ENCODE results near the gene FLOT1. TPM values are rescaled to one million over a fixed set of nuclear protein-coding genes. Genes with fewer than 3 reads are reported as not detected.

The FLOT1 gene
- total RNA-seq, 1 donor from 2014 or later = 80.3 TPM

DNA sequence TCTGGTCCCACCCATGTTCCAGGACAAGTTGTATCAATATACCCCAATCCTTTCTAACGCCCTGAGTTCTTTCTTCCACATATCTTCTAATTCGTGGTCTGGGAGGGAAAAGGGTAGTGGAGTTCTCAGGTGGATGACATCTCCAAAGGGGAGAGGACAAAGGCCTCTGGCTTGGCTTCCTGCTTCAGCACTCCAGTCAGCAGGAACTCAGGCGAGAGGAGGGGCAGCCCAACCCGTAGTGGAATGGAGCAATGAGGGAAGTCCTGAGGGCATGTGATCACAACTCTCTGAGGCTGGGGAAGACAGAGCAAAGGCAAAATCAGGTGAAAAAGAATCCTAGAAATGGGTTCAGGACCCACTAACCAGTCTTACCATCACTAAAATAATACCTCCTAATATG lies 42.1 kb downstream of the FLOT1 start:
- no peaks in the 10 kb centered on the region for H3K36me3 ChIP-seq
- H3K9ac ChIP-seq = no peak overlapping the region
- H3K9me3 Mint-ChIP-seq = no peaks in the 10 kb centered on the region
- H3K79me2 ChIP-seq (ENCODE audit: low read depth) = no peaks in the 10 kb centered on the region
- H3K27ac Mint-ChIP-seq = no peak overlapping the region
- no peaks in the 10 kb centered on the region for H3K4me1 Mint-ChIP-seq
- peaks cover 5% of the 10 kb centered on the region for H3F3A ChIP-seq (ENCODE audit: low read depth)
- no peaks in the 10 kb centered on the region for H3K9me3 ChIP-seq (ENCODE audit: low read depth)
- no peak overlapping the region for H3K27ac ChIP-seq
- H4K20me1 ChIP-seq (ENCODE audit: low read depth) = no peaks in the 10 kb centered on the region
- no peaks in the 10 kb centered on the region for H3K27me3 ChIP-seq
- no peak overlapping the region for H3K4me3 Mint-ChIP-seq
- no peak overlapping the region for H3K4me3 ChIP-seq
- TF ChIP-seq EZH2 (IDR thresholded peaks at IDR 0.05) (no peak), EZH2phosphoT487 (IDR thresholded peaks at IDR 0.05) (no peak)
- TF ChIP-seq, protein P1, sequence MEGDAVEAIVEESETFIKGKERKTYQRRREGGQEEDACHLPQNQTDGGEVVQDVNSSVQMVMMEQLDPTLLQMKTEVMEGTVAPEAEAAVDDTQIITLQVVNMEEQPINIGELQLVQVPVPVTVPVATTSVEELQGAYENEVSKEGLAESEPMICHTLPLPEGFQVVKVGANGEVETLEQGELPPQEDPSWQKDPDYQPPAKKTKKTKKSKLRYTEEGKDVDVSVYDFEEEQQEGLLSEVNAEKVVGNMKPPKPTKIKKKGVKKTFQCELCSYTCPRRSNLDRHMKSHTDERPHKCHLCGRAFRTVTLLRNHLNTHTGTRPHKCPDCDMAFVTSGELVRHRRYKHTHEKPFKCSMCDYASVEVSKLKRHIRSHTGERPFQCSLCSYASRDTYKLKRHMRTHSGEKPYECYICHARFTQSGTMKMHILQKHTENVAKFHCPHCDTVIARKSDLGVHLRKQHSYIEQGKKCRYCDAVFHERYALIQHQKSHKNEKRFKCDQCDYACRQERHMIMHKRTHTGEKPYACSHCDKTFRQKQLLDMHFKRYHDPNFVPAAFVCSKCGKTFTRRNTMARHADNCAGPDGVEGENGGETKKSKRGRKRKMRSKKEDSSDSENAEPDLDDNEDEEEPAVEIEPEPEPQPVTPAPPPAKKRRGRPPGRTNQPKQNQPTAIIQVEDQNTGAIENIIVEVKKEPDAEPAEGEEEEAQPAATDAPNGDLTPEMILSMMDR (IDR thresholded peaks at IDR 0.05) = no peak
- H3K4me2 ChIP-seq = no peak overlapping the region
- peaks cover 44% of the 10 kb centered on the region for H3K36me3 Mint-ChIP-seq
- no peak for DNase-seq (ENCODE audit: low spot score)
- peaks cover 3% of the 10 kb centered on the region for H3K27me3 Mint-ChIP-seq (ENCODE audit: insufficient read depth, low read depth)
- H2AFZ ChIP-seq (replicated peaks) = no peak overlapping the region
- no peaks in the 10 kb centered on the region for H3K4me1 ChIP-seq

- no peaks in the 10 kb centered on the region for H3K9me3 ChIP-seq (ENCODE audit: low read depth)
- Mint-ChIP-seq H3K4me1 (peaks cover 7% of the 10 kb centered on the region), H3K9me3 (no peaks in the 10 kb centered on the region), H3K36me3 (peaks cover 12% of the 10 kb centered on the region), H3K27ac (no peak overlapping the region), H3K4me3 (no peak overlapping the region), H3K27me3 (ENCODE audit: insufficient read depth, low read depth) (peaks cover 2% of the 10 kb centered on the region)
- no peak overlapping the region for H3K27ac ChIP-seq
- no peaks in the 10 kb centered on the region for H3K79me2 ChIP-seq (ENCODE audit: low read depth)
- no peak for DNase-seq (ENCODE audit: low spot score)
- peaks cover under 1% of the 10 kb centered on the region for H3K4me1 ChIP-seq
- TF ChIP-seq EZH2phosphoT487 (IDR thresholded peaks at IDR 0.05) = no peak
- TF ChIP-seq EZH2 (IDR thresholded peaks at IDR 0.05) = no peak
- TF ChIP-seq, protein P1 (IDR thresholded peaks at IDR 0.05) = no peak
- H3K9ac ChIP-seq = no peak overlapping the region
- no peak overlapping the region for H3K4me2 ChIP-seq
- H4K20me1 ChIP-seq (ENCODE audit: low read depth) = no peaks in the 10 kb centered on the region
- peaks cover 12% of the 10 kb centered on the region for H3F3A ChIP-seq (ENCODE audit: low read depth)
- no peaks in the 10 kb centered on the region for H3K27me3 ChIP-seq
- H2AFZ ChIP-seq (replicated peaks) = no peak overlapping the region
- no peaks in the 10 kb centered on the region for H3K36me3 ChIP-seq
- no peak overlapping the region for H3K4me3 ChIP-seq
Measured at GRCh38 chr6:30696432-30696831, 46.1 kb downstream of the FLOT1 start.

DNA sequence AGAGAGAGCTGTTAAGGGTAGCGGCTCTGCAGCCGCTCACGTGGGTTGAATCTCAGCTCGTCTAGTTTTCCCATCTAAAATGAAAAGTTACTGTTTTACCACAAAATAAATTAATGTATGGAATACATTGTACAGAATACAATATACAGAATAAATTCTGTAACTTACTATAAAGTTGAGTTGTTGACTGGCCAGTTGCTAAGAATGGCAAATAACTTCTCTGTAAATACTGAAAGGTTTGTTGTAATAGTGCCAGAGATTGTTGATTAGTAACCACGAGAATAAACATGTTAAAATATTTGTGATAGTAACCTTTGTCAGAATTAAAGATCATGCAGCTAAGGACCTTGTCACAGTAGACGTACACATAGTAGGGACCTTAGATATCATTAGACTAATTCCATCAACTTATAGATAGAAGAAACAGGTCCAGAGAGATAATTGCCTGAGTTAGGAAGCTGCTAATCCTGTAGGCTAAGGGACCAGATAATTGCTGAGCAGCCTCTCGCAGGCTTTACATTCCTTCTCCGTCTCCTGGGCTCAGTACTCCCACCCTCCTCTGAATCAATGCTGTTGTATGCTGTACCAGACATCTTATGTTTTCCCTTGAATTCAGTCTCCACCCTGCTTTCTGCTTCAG lies 51.2 kb downstream of the FLOT1 start:
- Mint-ChIP-seq H3K9me3 (no peaks in the 10 kb centered on the region), H3K27me3 (ENCODE audit: insufficient read depth, low read depth) (peaks cover 5% of the 10 kb centered on the region), H3K27ac (peak overlapping the region; percentile 30), H3K4me3 (peak overlapping the region; percentile 92), H3K36me3 (peaks cover 6% of the 10 kb centered on the region), H3K4me1 (peaks cover 43% of the 10 kb centered on the region)
- Histone ChIP-seq H3K4me3 (peak overlapping the region; percentile 76), H4K20me1 (ENCODE audit: low read depth) (no peaks in the 10 kb centered on the region), H3F3A (ENCODE audit: low read depth) (peaks cover 43% of the 10 kb centered on the region), H3K27me3 (no peaks in the 10 kb centered on the region), H3K27ac (peak overlapping the region; percentile 35), H3K4me2 (peak overlapping the region; percentile 88), H3K79me2 (ENCODE audit: low read depth) (peaks cover 29% of the 10 kb centered on the region), H3K9ac (no peak overlapping the region), H3K9me3 (ENCODE audit: low read depth) (no peaks in the 10 kb centered on the region), H2AFZ (replicated peaks) (peak overlapping the region; percentile 89), H3K4me1 (peaks cover 23% of the 10 kb centered on the region), H3K36me3 (no peaks in the 10 kb centered on the region)
- peak; percentile 79 for DNase-seq (ENCODE audit: low spot score)
- no peak for TF ChIP-seq EZH2 (IDR thresholded peaks at IDR 0.05)
- TF ChIP-seq EZH2phosphoT487 (IDR thresholded peaks at IDR 0.05) = no peak
- TF ChIP-seq, protein P1 (IDR thresholded peaks at IDR 0.05) = no peak
